EL (cell line): Measurements from ENCODE around the gene RETSAT.

Source experiments
- DNase-seq: peaks from one replicate; pipeline ENCODE4 v3.0.0-alpha.2; 2016

Gene RETSAT

GRCh38 chr2:85302121-85302520 lies 52.2 kb downstream of the RETSAT start:
- no peak for DNase-seq
